HTR-8/SVneo (cell line): Measurements from ENCODE around the gene HDGFL2.

Source experiments
- DNase-seq: peaks from one replicate; pipeline ENCODE4 v3.0.0; 2011; ENCODE audit warnings: low spot score, mixed read lengths; ENCODE audit not compliant: insufficient read length
- FAIRE-seq: peaks from 2 replicates; lab custom pipeline; 2011; peaks lifted over from hg19 to GRCh38; lab: Jason Lieb, UNC

The HDGFL2 gene

DNA sequence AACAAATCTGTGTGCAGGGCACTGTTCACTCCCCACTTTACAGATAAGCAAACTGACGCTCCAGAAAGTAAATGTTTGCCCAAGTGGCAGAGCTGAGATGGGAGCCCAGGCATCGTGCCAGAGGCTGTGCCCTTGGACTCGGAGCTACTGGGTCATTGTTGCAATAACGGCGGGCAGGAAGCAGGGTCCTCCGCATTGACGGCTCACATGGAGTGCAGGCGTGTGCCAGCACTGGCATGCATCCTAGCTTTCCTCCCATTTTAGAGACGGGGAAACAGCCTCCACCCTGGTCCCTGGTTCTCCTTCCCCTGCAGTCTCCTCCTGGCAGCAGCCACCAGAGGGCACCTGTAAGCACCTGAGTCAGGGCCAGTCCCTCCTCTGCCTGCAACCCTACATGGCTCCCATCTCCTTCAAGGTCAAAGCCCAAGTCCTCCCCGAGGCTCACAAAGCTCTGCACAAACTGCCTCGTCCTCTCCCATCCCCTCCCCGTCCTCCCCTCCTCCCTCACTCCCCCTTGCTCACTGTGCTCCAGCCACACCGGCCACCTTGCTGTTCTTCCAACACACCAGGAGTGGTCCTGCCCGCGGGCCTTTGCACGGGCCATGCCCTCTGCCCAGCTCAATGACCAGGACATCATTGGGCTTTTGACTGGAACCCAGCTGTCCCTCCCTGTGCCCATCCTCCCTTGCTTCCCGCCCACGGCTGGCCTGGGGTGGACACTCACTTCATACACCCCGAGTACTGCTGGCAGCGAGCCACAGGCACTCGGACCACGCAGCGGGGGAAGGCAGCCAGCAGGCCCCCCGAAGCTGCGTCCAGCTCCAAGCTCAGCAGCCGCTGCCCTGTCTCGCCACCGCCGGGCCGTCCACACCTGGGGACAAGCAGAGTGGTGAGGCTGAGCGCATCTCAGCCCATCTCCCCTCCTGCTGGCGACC, 75.5 kb downstream of the HDGFL2 start:
- FAIRE-seq = no peak
- no peak for DNase-seq

DNA sequence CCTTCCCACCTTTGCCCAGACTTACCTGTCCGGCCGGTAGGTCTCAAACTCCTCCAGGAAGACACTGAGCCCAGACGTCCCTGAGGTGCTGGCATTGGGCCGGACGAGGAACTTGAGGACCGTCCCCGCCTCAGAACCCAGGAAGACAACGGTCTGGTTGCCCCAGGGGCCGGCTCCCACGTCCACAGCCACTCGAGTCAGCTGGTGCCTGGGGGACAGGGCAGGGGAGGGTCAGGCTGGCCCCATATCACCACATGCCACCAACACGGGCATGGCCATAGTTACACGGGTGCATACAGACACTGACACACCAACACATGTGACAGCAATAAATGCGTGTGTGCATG, 76.1 kb downstream of the HDGFL2 start:
- no peak for FAIRE-seq

DNA sequence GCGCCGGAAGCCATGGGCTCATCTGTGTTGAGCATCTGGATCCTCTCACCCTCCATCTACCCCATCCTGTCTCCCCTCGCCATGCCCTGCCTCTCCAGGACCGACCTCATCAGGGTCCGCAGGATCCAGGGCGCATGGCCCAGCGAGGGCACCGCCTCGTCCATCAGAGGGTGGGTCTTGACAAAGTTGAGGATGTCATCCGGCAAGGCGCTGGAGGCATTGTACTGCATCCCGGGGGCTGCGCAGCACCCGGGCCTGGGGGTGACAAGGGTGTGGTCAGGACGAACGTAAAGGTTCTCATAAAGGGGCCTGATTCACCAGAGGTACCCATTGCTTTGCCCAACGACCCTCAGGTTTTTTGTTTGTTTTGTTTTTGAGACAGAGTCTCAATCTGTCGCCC, 77.9 kb downstream of the HDGFL2 start:
- no peak for FAIRE-seq
- DNase-seq = no peak

More for the DNA sequence above, 76.1 kb downstream of the HDGFL2 start:
- no peak for DNase-seq

DNA sequence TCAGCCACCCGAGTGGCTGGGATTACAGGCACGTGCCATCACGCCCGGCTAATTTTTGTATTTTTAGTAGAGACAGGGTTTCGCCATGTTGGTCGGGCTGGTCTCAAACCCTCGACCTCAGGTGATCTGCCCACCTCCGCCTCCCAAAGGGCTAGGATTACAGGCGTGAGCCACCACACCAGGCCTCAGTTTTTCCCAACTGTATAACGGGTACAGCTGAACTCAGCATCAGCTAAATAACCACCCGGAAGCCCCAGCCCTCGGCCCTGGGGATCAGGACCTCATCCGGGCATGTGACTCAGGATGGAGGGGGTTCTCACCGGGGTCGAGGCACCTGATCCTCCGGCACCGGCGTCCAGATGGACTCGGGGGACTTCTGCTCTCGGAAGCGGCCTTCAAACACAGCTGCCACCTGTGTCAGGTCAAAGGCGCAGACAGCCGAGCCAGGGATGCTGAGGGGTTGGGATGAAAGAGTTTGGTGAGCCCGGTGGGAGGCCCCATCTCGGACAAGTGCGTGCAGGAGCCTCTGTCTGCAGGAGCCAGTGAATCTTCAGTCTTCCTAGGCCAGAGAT, 78.5 kb downstream of the HDGFL2 start:
- DNase-seq = no peak
- FAIRE-seq = no peak
